Measurements from ENCODE around the gene CLSTN2.

- TF ChIP-seq CTCF (IDR thresholded peaks at IDR 0.05; ENCODE audit: poor library complexity) (no peak), EZH2 (IDR thresholded peaks at IDR 0.05; ENCODE audit: borderline replicate concordance) (no peak), EZH2phosphoT487 (IDR thresholded peaks at IDR 0.05; ENCODE audit: low read depth, severe bottlenecking, unreplicated experiment) (no peak)
Observed at GRCh38 chr3:140442621-140443020, 507.6 kb downstream of the CLSTN2 start.

Data from hepatocyte (in vitro differentiated cells).